ENCODE measurements around the gene NCSTN. TPM values are rescaled to one million over a fixed set of nuclear protein-coding genes. Genes with fewer than 3 reads are reported as not detected.

Gene NCSTN
- total RNA-seq, 2 experiments from 2014 or later, result 27.4 to 29.4 TPM

DNA sequence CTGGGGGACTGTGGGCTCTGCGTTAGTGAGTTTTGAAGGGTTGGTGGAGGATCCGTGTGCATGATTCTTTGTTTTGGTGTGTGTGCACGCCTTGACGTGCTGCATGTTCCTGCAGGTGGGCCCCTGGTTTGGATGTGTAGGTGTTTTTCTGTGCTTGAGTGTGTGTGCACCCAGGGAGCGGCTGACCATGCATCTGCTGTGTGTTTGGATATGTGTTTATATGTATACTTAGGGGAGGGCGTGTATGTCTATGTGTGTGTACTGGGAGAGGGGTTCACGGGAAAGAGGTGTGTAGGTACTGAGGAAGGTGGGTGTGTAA lies 58.3 kb downstream of the NCSTN start:
- H3K4me3 Mint-ChIP-seq, result peak overlapping the region; percentile 44
- CTCF ChIA-PET, result no interaction called here
- DNase-seq, result no peak
- peaks cover 13% of the 10 kb centered on the region for H3K27me3 Mint-ChIP-seq (ENCODE audit: low read depth)
- H3K36me3 Mint-ChIP-seq (ENCODE audit: low read depth), result no peaks in the 10 kb centered on the region
- H3K9me3 Mint-ChIP-seq, result no peaks in the 10 kb centered on the region
- intact Hi-C loops (cut with micrococcal nuclease), result no loop called here
- H3K27ac Mint-ChIP-seq, result no peak overlapping the region
- H3K4me1 Mint-ChIP-seq (ENCODE audit: low read depth), result peaks cover 3% of the 10 kb centered on the region

DNA sequence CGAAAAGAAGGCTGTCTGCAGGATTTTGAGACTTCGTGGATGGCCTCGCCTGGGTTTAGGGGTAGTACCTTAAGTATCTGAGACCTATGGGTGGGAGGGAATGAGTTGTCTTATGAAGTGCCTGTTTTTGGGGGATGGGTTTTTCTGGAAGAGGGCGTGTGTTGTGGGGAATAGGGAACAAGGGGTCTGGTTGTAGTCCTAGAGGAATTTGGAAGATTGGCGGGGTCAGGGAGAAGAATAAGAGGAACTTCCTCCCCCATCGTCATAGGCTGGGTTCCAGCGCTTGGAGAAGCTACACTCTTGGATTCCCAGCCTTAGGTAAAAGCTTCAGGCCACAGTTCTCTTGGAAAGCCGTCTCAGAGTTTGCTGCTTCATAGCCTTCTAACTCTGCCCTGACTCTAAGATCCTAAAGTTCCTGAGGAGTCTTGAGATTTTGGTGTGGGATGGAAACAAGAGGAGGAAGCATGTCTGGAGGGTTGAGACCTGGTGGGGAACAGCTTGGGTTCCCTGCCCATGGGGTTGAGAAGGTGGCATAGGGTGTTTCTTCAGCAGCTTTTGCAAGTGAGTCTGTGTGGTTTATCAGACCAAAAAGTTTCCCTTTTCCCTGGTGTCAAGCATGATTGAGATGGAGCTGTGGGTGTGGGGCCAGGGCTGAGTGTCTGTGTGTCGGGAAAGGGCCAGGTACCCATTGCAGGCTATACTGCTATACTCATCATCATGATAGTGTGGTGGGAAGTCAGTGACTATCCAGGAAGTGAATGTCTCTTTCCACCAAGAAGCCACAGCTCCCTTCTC lies 59.0 kb downstream of the NCSTN start:
- H3K27me3 Mint-ChIP-seq (ENCODE audit: low read depth), result peaks cover 13% of the 10 kb centered on the region
- no peaks in the 10 kb centered on the region for H3K9me3 Mint-ChIP-seq
- no peaks in the 10 kb centered on the region for H3K36me3 Mint-ChIP-seq (ENCODE audit: low read depth)
- no peak overlapping the region for H3K4me3 Mint-ChIP-seq
- intact Hi-C loops (cut with micrococcal nuclease), result no loop called here
- H3K27ac Mint-ChIP-seq, result no peak overlapping the region
- DNase-seq, result no peak
- peaks cover 3% of the 10 kb centered on the region for H3K4me1 Mint-ChIP-seq (ENCODE audit: low read depth)
- CTCF ChIA-PET, result interaction anchor here (1.0 kb wide), 1 partner anchor 14 kb away, joined by 3 read pairs; no protein-coding TSS in a partner anchor

DNA sequence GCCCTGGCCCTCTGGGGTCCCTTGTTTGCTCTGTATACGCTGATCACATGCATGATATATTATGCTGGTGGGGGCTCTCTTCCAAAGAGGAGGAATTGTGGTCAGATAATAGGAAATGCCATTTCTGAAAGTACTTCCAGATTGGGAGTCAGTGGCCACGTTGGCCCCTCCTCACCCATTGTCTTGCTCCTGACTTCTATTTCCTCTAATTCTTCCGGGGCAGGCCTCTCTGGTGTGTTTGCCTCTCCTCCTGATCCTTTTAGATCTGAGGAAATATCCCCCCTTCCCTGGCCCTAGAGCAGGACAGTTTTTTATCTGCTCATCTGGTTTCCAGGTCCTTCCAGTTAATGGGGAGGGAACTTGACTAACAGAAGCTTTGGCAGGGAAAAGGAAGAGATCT lies 60.1 kb downstream of the NCSTN start:
- H3K4me3 Mint-ChIP-seq, result no peak overlapping the region
- intact Hi-C loops (cut with micrococcal nuclease), result no loop called here
- H3K36me3 Mint-ChIP-seq (ENCODE audit: low read depth), result no peaks in the 10 kb centered on the region
- CTCF ChIA-PET, result no interaction called here
- peaks cover 13% of the 10 kb centered on the region for H3K27me3 Mint-ChIP-seq (ENCODE audit: low read depth)
- H3K4me1 Mint-ChIP-seq (ENCODE audit: low read depth), result peaks cover 3% of the 10 kb centered on the region
- no peaks in the 10 kb centered on the region for H3K9me3 Mint-ChIP-seq
- H3K27ac Mint-ChIP-seq, result no peak overlapping the region
- DNase-seq, result no peak

DNA sequence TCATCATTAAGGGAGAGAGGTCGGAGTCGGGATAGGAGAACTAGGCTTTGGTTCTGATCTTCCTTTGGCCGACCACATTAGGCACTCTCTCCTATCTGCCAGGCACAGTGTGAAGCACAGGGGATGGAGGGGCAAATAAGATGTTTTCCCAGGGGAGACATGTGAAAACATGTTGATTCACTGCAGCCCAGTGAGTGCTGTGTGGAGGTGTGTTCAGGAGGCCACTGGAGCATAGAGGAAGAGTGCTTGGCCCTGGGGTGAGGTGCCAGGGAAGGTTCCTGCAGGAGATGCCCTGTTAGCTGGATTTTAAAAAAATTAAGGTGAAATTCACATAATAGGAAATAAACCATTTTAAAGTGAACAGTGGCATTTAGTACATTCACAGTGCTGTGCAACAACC lies 60.9 kb downstream of the NCSTN start:
- Mint-ChIP-seq H3K36me3 (ENCODE audit: low read depth) (no peaks in the 10 kb centered on the region), H3K27ac (no peak overlapping the region), H3K9me3 (no peaks in the 10 kb centered on the region), H3K27me3 (ENCODE audit: low read depth) (peaks cover 13% of the 10 kb centered on the region), H3K4me1 (ENCODE audit: low read depth) (peaks cover 3% of the 10 kb centered on the region), H3K4me3 (no peak overlapping the region)
- intact Hi-C loops (cut with micrococcal nuclease), result no loop called here
- CTCF ChIA-PET, result no interaction called here
- no peak for DNase-seq

DNA sequence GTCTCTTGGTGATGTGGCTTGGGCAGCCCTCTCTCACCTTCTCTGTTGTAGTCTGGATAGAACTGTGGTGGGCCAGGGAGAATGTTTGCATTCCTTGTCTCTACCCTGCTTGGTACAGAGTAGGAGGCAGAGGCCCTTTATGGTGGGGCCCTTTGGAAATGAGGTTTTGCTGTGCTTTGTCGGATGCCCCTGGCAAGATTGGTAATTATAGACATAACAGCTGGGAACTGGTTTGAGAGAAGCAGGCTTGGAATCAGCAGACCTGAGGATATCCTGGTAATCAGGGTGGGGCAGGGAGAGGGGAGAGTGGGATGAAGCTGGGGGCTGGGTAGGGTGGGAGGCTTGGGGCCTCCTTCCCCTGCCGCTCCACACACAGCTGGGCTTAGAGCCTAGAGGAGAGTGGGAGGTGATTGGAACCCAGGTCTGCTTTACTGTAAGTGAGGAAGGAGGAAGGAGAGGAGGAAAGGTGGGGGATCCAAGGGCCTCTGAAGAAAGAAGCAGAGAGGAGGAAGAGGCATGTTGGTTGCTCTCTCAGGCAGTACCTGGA lies 62.2 kb downstream of the NCSTN start:
- Mint-ChIP-seq H3K27me3 (ENCODE audit: low read depth) (peaks cover 13% of the 10 kb centered on the region), H3K9me3 (no peaks in the 10 kb centered on the region), H3K27ac (no peak overlapping the region), H3K4me3 (no peak overlapping the region), H3K36me3 (ENCODE audit: low read depth) (no peaks in the 10 kb centered on the region), H3K4me1 (ENCODE audit: low read depth) (peaks cover 3% of the 10 kb centered on the region)
- CTCF ChIA-PET, result no interaction called here
- DNase-seq, result no peak
- intact Hi-C loops (cut with micrococcal nuclease), result no loop called here

DNA sequence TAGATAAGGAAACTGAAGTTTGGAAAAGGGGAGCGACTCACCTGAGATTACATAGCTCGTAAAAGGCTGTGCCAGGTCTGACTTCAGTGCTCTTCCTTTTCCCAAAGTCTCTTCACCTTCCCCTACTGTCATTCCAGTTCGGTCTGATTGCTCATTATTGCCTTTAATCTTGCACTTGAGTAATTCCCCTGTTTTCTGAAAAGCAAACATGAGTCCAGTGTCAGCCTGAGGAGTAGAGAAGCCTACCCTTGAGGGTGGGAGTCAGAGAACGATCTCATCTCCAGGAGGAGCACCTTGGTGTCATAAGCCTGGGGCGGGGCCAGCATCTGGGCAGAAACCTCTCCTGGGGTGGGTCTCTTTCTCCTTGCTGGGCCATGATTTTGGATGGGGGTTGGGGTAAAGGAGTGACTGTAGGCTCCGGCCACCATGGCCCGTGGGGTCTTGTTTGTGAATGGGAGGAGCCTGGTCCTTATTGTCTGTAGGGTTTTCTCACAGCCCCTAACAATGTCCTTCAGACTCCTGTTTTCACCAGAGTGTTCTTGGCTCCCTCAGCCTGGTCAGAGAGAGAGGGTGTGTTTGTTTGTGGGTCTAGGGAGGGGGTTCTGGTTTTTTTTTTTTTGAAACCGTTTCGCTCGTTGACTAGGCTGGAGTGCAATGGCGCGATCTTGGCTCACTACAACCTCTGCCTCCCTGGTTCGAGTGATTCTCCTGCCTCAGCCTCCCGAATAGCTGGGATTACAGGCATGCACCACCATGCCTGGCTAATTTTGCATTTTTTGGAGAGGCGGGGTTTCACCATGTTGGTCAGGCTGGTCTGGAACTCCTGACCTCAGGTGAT lies 63.2 kb downstream of the NCSTN start:
- Mint-ChIP-seq H3K27ac (no peak overlapping the region), H3K4me3 (no peak overlapping the region), H3K4me1 (ENCODE audit: low read depth) (no peaks in the 10 kb centered on the region), H3K27me3 (ENCODE audit: low read depth) (peaks cover 10% of the 10 kb centered on the region), H3K36me3 (ENCODE audit: low read depth) (no peaks in the 10 kb centered on the region), H3K9me3 (no peaks in the 10 kb centered on the region)
- intact Hi-C loops (cut with micrococcal nuclease), result no loop called here
- DNase-seq, result no peak
- CTCF ChIA-PET, result interaction anchor here (0.7 kb wide), 2 partner anchors 24 to 62 kb away, joined by 3 to 5 read pairs; no protein-coding TSS in a partner anchor

DNA sequence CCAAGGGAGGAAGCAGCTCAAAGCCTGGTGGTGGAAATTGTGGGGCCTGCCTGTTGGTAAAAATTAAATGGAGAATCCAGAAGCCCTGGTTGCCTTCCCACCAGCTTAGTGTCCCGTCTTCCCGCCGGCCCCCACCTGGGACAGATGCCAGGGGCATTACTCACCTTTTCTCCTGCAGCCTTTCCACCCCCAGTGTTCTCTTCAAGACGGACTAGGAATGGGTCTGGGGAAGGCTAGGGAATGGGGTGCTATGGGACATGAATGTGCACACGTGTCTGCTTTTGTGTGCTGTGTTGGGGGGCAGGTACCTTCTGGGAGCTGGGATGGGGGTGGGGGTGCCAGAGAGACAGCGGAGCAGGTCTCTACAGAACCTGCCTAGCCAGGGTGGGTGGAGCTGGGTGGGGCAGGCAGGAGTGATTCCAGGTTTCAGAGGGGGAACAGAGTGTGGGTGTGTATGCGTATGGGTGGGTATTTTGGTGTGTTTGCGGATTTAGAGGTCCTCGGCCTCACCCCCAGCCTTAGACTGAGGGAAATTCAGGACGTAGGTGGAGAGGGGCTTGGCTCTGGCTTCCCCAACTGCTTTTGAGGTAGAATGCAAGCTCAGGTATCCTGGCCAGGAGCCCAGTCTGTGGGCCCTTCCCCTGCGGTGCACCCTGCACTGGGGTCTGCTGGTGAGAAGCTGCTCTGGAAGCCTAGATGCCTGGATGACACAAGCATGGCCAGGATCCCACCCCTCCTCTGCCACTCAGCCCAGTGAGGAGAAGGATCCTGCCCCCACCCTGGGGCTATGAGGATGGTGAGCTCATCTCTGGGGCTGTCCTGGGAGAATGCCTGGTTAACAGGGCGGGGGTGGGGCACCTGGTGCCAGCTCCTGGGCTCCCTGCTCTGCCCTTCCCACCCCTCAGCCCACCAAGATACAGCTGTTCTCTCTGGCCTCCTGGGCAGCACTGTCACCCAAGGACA lies 64.9 kb downstream of the NCSTN start:
- intact Hi-C loops (cut with micrococcal nuclease), result no loop called here
- DNase-seq, result no peak
- CTCF ChIA-PET, result interaction anchor here (1.2 kb wide), 1 partner anchor 198 kb away, joined by 4 read pairs; no protein-coding TSS in a partner anchor
- Mint-ChIP-seq H3K9me3 (no peaks in the 10 kb centered on the region), H3K27me3 (ENCODE audit: low read depth) (no peaks in the 10 kb centered on the region), H3K36me3 (ENCODE audit: low read depth) (no peaks in the 10 kb centered on the region), H3K4me3 (no peak overlapping the region), H3K4me1 (ENCODE audit: low read depth) (no peaks in the 10 kb centered on the region), H3K27ac (no peak overlapping the region)

Other genes with a start within 250 kb of the NCSTN start
- 10 to 100 TPM; 22.2 to 24.7 TPM for gene IGSF8, start 244.8 kb upstream of the NCSTN start, total RNA-seq
- not detected for gene ATP1A2, start 227.6 kb upstream of the NCSTN start, total RNA-seq
- gene ATP1A4, start 191.8 kb upstream of the NCSTN start, total RNA-seq, result not detected
- gene CASQ1, start 152.8 kb upstream of the NCSTN start, total RNA-seq, result not detected
- gene PEA15, start 138.0 kb upstream of the NCSTN start, total RNA-seq, result 10 to 100 TPM; 34.3 to 42.0 TPM
- gene DCAF8, start 80.8 kb upstream of the NCSTN start, total RNA-seq, result 100 to 1,000 TPM; 218 to 226 TPM
- gene PEX19, start 58.2 kb upstream of the NCSTN start, total RNA-seq, result 10 to 100 TPM; 58.3 to 65.4 TPM
- 100 to 1,000 TPM in 1 of 2 experiments, 10 to 100 TPM in 1; 97.8 to 101 TPM for gene COPA, start 133 bp upstream of the NCSTN start, total RNA-seq
- under 1 TPM in 1 of 2 experiments, not detected in 1; 0.07 TPM for gene NHLH1, start 23.7 kb downstream of the NCSTN start, total RNA-seq
- under 1 TPM in 1 of 2 experiments, not detected in 1; 0.27 TPM for gene VANGL2, start 57.2 kb downstream of the NCSTN start, total RNA-seq
- gene SLAMF6, start 179.9 kb downstream of the NCSTN start, total RNA-seq, result 10 to 100 TPM; 55.0 to 55.5 TPM
- 1 to 10 TPM; 8.6 to 9.2 TPM for gene CD84, start 236.1 kb downstream of the NCSTN start, total RNA-seq

Data from activated naive CD4-positive, alpha-beta T cell treated with anti-CD3 and anti-CD28 coated beads for 36 hours (primary cell).